H9 (cell line): ENCODE measurements around the gene BMP7. TPM values are rescaled to one million over a fixed set of nuclear protein-coding genes. Genes with fewer than 3 reads are reported as not detected.

Experiments
- DNase-seq: peaks from one replicate; pipeline ENCODE4 v3.0.0-alpha.2; 2017
- H2AFZ ChIP-seq: one replicate; pipeline ENCODE4 v1.6.1; 2013; ENCODE audit warnings: mild to moderate bottlenecking, low read length, control low read depth, moderate library complexity
- H2AK5ac ChIP-seq: 2 replicates; pipeline ENCODE4 v1.6.1; 2013; ENCODE audit warnings: low read length, control low read depth, mixed read lengths; ENCODE audit not compliant: insufficient read length
- H2BK120ac ChIP-seq: one replicate; pipeline ENCODE4 v1.6.1; 2013; ENCODE audit warnings: low read depth, mild to moderate bottlenecking, low read length, control low read depth, inconsistent platforms; ENCODE audit not compliant: poor library complexity, severe bottlenecking
- H2BK12ac ChIP-seq: 2 replicates; pipeline ENCODE4 v1.6.1; 2013; ENCODE audit warnings: low read length, control low read depth, mixed read lengths, low read depth; ENCODE audit not compliant: insufficient read length
- H2BK15ac ChIP-seq: 2 replicates; pipeline ENCODE4 v1.6.1; 2013; ENCODE audit warnings: low read depth, low read length, control low read depth
- H2BK20ac ChIP-seq: one replicate; pipeline ENCODE4 v1.6.1; 2013; ENCODE audit warnings: low read depth, mild to moderate bottlenecking, low read length, control low read depth, inconsistent platforms; ENCODE audit not compliant: poor library complexity, severe bottlenecking
- H2BK5ac ChIP-seq: 2 replicates; pipeline ENCODE4 v1.6.1; 2013; ENCODE audit warnings: low read length, control low read depth, mixed read lengths; ENCODE audit not compliant: insufficient read length
- H3K14ac ChIP-seq: 2 replicates; pipeline ENCODE4 v1.6.1; 2013; ENCODE audit warnings: low read length, control low read depth; ENCODE audit not compliant: insufficient read depth
- H3K18ac ChIP-seq: 2 replicates; pipeline ENCODE4 v1.6.1; 2013; ENCODE audit warnings: low read depth, mild to moderate bottlenecking, mixed read lengths, low read length, control low read depth; ENCODE audit not compliant: insufficient read length
- H3K23ac ChIP-seq: 2 replicates; pipeline ENCODE4 v1.6.1; 2013; ENCODE audit warnings: low read length, control low read depth, mixed read lengths, low read depth; ENCODE audit not compliant: insufficient read length
- H3K23me2 ChIP-seq: 2 replicates; pipeline ENCODE4 v1.6.1; 2013; ENCODE audit warnings: low read depth, mild to moderate bottlenecking, mixed read lengths, low read length, control low read depth; ENCODE audit not compliant: insufficient read length, poor library complexity, severe bottlenecking
- H3K27ac ChIP-seq: 2 replicates; pipeline ENCODE4 v1.5.1; 2013; ENCODE audit warnings: low read length, control low read depth, mixed read lengths, low read depth; ENCODE audit not compliant: insufficient read length
- H3K27me3 ChIP-seq: 2 replicates; pipeline ENCODE4 v1.6.1; 2013; ENCODE audit warnings: low read length, control low read depth, inconsistent platforms; ENCODE audit not compliant: insufficient read depth
- H3K4ac ChIP-seq: 2 replicates; pipeline ENCODE4 v1.6.1; 2013; ENCODE audit warnings: low read depth, mild to moderate bottlenecking, control low read depth, inconsistent platforms, low read length, moderate library complexity
- H3K4me1 ChIP-seq: 2 replicates; pipeline ENCODE4 v1.6.1; 2013; ENCODE audit warnings: low read length, control low read depth, inconsistent platforms; ENCODE audit not compliant: insufficient read depth
- H3K4me2 ChIP-seq: 2 replicates; pipeline ENCODE4 v1.6.1; 2013; ENCODE audit warnings: low read length, control low read depth, mixed read lengths; ENCODE audit not compliant: insufficient read length, insufficient read depth
- H3K56ac ChIP-seq: 2 replicates; pipeline ENCODE4 v1.6.1; 2013; ENCODE audit warnings: low read depth, mild to moderate bottlenecking, mixed read lengths, low read length, control low read depth; ENCODE audit not compliant: insufficient read length
- H3K79me1 ChIP-seq: 2 replicates; pipeline ENCODE4 v1.6.1; 2013; ENCODE audit warnings: low read depth, mild to moderate bottlenecking, moderate library complexity, low read length, control low read depth, inconsistent platforms; ENCODE audit not compliant: insufficient read depth, poor library complexity, severe bottlenecking
- H3K79me2 ChIP-seq: 2 replicates; pipeline ENCODE4 v1.6.1; 2013; ENCODE audit warnings: low read length, control low read depth, inconsistent platforms; ENCODE audit not compliant: insufficient read depth
- H3K9ac ChIP-seq: 2 replicates; pipeline ENCODE4 v1.6.1; 2013; ENCODE audit warnings: low read length, control low read depth, mixed read lengths; ENCODE audit not compliant: insufficient read length; ENCODE audit errors: extremely low read depth
- H3K9me3 ChIP-seq: one replicate; pipeline ENCODE4 v1.6.1; 2013; ENCODE audit warnings: low read depth, low read length, inconsistent platforms; ENCODE audit not compliant: control insufficient read depth
- H3T11ph ChIP-seq: one replicate; pipeline ENCODE4 v1.6.1; 2013; ENCODE audit warnings: mild to moderate bottlenecking, low read length, control low read depth, inconsistent platforms
- H4K20me1 ChIP-seq: one replicate; pipeline ENCODE4 v1.6.1; 2013; ENCODE audit not compliant: control insufficient read depth, insufficient read length, insufficient read depth
- H4K5ac ChIP-seq: 2 replicates; pipeline ENCODE4 v1.6.1; 2013; ENCODE audit warnings: low read depth, mild to moderate bottlenecking, mixed read lengths, low read length, control low read depth; ENCODE audit not compliant: insufficient read length
- H4K8ac ChIP-seq: replicated peaks from 2 replicates; pipeline ENCODE4 v1.6.1; 2013; ENCODE audit warnings: low read length, control low read depth, mixed read lengths, low read depth; ENCODE audit not compliant: insufficient read length
- H4K91ac ChIP-seq: 2 replicates; pipeline ENCODE4 v1.6.1; 2013; ENCODE audit warnings: low read depth, mild to moderate bottlenecking, moderate library complexity, mixed read lengths, low read length, control low read depth; ENCODE audit not compliant: insufficient read length
- H3K27ac Mint-ChIP-seq, 3 experiments: 2 replicates in 2 of 3; 3 replicates in 1 of 3; pipeline ENCODE4 v1.8.0; 2020 to 2021; ENCODE audit warnings: mixed read lengths in 3 of 3, mild to moderate bottlenecking in 1 of 3, moderate library complexity in 1 of 3
- H3K27me3 Mint-ChIP-seq: 2 replicates; pipeline ENCODE4 v1.8.0; 2021; ENCODE audit warnings: low read depth, mild to moderate bottlenecking, moderate library complexity, mixed read lengths
- H3K36me3 Mint-ChIP-seq, 3 experiments: 2 replicates in 2 of 3; 3 replicates in 1 of 3; pipeline ENCODE4 v1.8.0; 2020 to 2021; ENCODE audit warnings: low read depth in 3 of 3, mixed read lengths in 3 of 3; ENCODE audit not compliant: insufficient read depth in 1 of 3
- H3K4me1 Mint-ChIP-seq, 2 experiments: 2 replicates each; pipeline ENCODE4 v1.8.0; 2020; ENCODE audit warnings: mixed read lengths in 2 of 2
- H3K4me3 Mint-ChIP-seq, 2 experiments: 2 replicates in 1 of 2; 3 replicates in 1 of 2; pipeline ENCODE4 v1.8.0; 2020 to 2021; ENCODE audit warnings: mild to moderate bottlenecking in 2 of 2, mixed read lengths in 2 of 2, moderate library complexity in 1 of 2
- H3K9me3 Mint-ChIP-seq, 2 experiments: 2 replicates in 1 of 2; 3 replicates in 1 of 2; pipeline ENCODE4 v1.8.0; 2020; ENCODE audit warnings: mild to moderate bottlenecking in 2 of 2, mixed read lengths in 2 of 2, moderate library complexity in 1 of 2
- CTCF ChIP-seq: fragments of 200-600 bp; sonication (generic); conservative IDR thresholded peaks from 3 replicates; pipeline ENCODE4 v1.8.0; 2021; ENCODE audit warnings: antibody characterized with exemption, mild to moderate bottlenecking
- WGBS: extraction: QIAGEN DNeasy Blood & Tissue Kit; methylation state at CpG from one replicate; pipeline ENCODE4 v1.1.7; 2013; ENCODE audit warnings: missing lambda C conversion rate, low lambda C conversion rate, mixed read lengths; ENCODE audit not compliant: insufficient read length; ENCODE audit errors: extremely low coverage; 5-methylcytosine and 5-hydroxymethylcytosine counted together
- total RNA-seq: library from RNA; stranded (reverse); gene quantifications from 2 replicates; pipeline ENCODE4 v1.2.1, GENCODE V29; 2021

The BMP7 gene
- total RNA-seq, 1 experiment from 2014 or later = 17.7 TPM

GRCh38 chr20:57143173-57143572, 123.3 kb downstream of the BMP7 start:
- Histone ChIP-seq H3K4ac (no peak overlapping the region), H3T11ph (no peak overlapping the region), H3K4me1 (no peaks in the 10 kb centered on the region), H2BK20ac (no peak overlapping the region), H4K91ac (no peak overlapping the region), H2BK12ac (no peak overlapping the region), H4K20me1 (no peaks in the 10 kb centered on the region), H4K8ac (no peak overlapping the region), H4K5ac (no peak overlapping the region), H3K79me2 (no peaks in the 10 kb centered on the region), H3K27me3 (no peaks in the 10 kb centered on the region), H3K23me2 (no peaks in the 10 kb centered on the region), H2BK15ac (no peak overlapping the region), H3K27ac (no peak overlapping the region), H3K56ac (no peak overlapping the region), H3K9ac (no peak overlapping the region), H2BK5ac (no peak overlapping the region), H2AK5ac (no peak overlapping the region), H3K79me1 (no peaks in the 10 kb centered on the region), H3K18ac (no peak overlapping the region), H2BK120ac (no peak overlapping the region), H2AFZ (no peak overlapping the region), H3K4me2 (no peak overlapping the region), H3K14ac (no peak overlapping the region), H3K23ac (no peak overlapping the region), H3K9me3 (no peaks in the 10 kb centered on the region)
- WGBS = no CpG with 5 or more reads among the region's 9 CpGs
- Mint-ChIP-seq H3K9me3 (no peaks in the 10 kb centered on the region), H3K4me1 (no peaks in the 10 kb centered on the region), H3K4me3 (no peak overlapping the region), H3K27me3 (peaks cover 32% of the 10 kb centered on the region), H3K36me3 (no peaks in the 10 kb centered on the region), H3K27ac (0 out of 7 replicates have a peak overlapping the region, but pooled peaks of 1 of the 3 experiments have one; percentile 6)
- TF ChIP-seq CTCF = no peak
- no peak for DNase-seq
